Activated CD8-positive, alpha-beta memory T cell treated with anti-CD3 and anti-CD28 coated beads, Interleukin-2, amount 50 U/mL, for 24 hours (primary cell): ENCODE measurements around the gene ZNF580.

Experiments used
- DNase-seq: peaks from one replicate; pipeline ENCODE4 v3.0.0-alpha.2; 2020; ENCODE audit errors: extremely low read depth

The ZNF580 gene

GRCh38 chr19:55663846-55664536 lies 23.2 kb downstream of the ZNF580 start:
- no peak for DNase-seq

DNA sequence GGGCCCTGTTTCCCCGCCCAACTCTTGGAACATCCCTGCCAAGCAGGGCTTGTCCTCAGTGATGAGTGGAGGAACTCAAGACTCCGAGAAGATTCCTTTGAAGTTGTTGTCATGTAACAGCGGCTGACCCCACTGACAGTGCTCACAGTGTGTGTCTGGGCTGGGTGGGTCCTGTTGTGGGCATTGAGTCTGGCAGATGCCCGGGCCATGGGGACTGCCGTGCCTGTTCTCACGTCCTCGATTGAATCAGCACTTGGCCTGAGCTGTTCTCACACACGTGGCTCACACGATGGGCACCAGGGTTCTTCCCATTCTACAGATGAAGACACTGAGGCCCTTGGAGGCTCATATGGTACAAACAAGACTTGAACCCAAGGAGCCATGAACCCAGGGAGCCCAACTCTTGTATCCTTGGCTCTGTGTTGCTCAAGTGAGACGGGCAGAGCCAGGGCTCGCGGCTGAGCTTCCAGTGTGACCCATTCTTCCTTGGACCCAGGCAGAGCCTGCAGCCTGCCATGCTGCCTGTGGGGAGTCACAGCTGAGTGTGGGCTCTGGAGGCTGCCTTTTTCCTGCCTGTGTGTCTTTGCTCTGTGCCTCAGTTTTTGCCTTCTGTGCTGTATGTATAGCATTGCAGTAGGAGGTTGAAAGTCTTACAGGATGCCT lies 25.7 kb downstream of the ZNF580 start:
- no peak for DNase-seq

GRCh38 chr19:55667006-55667381 lies 26.2 kb downstream of the ZNF580 start:
- DNase-seq: no peak

- no peak for DNase-seq
These were observed 26.7 kb downstream of the ZNF580 start for GRCh38 chr19:55667511-55667910.

DNA sequence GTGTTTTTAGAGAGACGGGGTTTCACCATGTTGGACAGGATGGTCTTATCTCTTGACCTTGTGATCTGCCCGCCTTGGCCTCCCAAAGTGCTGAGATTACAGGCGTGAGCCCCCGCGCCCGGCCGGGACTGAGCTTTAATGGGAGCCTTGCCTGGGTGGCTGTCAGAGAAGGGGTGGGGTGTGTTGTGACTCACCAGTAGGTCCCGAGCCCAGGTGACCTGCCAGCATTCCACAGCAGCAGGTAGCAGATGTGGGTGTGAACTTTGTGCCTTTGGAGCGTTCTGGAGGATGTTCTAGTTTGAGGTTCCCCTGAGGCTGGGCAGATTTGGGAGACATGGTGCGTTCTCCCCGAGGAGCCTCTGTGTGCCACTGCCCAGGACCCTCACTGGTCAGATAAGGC lies 27.2 kb downstream of the ZNF580 start:
- no peak for DNase-seq

- DNase-seq: no peak
These were observed 28.0 kb downstream of the ZNF580 start for GRCh38 chr19:55668603-55669348.

GRCh38 chr19:55669418-55670279 lies 28.8 kb downstream of the ZNF580 start:
- DNase-seq: no peak

- DNase-seq: no peak
These were observed 29.7 kb downstream of the ZNF580 start for GRCh38 chr19:55670280-55671053.

GRCh38 chr19:55671054-55671378 lies 30.2 kb downstream of the ZNF580 start:
- DNase-seq: no peak

DNA sequence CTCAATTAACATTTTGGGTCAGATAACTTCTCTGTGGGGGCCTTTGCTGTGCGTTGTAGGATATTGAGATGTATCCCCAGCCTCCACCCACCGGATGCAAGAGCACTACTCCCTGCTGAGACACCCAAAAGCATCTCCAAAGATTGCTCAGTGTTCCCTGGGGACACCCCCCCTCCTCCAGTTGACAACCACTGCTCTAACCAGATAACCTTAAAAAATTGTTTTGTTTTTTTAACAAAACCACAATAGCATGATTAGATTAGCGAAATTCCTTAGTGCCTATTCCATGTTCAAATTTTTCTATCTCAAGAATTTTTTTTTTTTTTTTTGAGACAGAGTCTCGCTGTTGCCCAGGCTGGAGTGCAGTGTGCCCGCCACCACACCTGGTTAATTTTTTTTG lies 31.6 kb downstream of the ZNF580 start:
- DNase-seq: no peak

GRCh38 chr19:55673465-55673864 lies 32.7 kb downstream of the ZNF580 start:
- DNase-seq: no peak

GRCh38 chr19:55673889-55674288 lies 33.1 kb downstream of the ZNF580 start:
- DNase-seq: no peak

- no peak for DNase-seq
These were observed 33.6 kb downstream of the ZNF580 start for GRCh38 chr19:55674459-55674840.

- DNase-seq: peak; percentile 94
These were observed 34.2 kb downstream of the ZNF580 start, which contains the start of gene EPN1 for GRCh38 chr19:55674841-55675660. EPN1 (plus strand) TSS chr19:55675226; CDS start chr19:55678628, 3,402 bp downstream.

DNA sequence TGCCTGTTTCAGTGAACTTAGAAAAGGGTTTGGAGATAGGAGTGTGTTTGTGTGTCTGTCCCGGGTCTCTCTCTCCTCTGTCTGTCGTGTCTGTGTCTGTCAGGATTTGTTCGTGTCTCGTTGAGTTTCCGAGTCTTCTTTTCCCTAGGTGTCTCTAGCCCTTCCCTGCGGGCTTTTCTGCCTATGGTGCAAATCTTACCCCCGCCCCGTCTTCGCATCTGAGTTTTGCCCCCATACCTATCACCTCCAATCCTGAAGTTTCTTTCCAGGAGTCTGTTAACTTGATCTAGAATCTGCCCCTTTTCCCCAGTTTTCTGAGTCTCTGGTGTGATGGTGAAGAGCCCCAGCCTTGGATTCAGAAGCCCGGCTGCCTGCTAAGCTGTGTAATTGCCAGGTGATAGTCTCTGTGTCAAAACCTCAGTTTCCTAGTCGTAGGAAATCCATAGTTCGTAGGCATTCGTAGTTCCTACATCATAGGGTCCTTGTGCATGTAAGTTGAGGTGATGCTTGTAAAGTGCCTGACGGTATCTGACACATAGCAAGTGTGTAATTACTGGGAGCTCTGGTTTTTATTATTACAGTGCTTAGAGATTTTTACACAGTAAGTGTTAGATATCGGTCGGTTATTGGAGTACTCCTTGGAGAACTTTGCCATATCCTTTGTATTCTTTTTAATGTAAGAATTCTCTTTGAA lies 35.0 kb downstream of the ZNF580 start:
- DNase-seq: no peak

DNA sequence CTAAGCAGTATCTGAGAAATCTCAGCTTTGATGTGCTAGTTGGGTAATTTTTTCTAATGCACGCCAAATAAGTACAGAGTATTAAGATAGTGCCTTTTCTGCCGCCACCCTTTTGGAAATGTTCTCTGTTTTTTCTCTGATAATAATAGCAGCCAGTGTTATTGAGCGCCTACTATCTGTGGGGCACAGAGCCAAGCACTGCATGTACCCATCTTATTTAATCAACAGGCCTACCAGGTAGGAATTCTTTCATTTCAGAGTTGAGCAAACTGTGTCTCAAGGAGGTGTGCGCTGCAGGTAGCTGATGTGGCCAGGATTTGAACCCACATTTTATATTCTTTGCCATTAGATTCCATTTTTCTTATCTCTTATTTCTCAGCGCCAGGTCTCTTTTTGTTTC lies 35.6 kb downstream of the ZNF580 start:
- no peak for DNase-seq

DNA sequence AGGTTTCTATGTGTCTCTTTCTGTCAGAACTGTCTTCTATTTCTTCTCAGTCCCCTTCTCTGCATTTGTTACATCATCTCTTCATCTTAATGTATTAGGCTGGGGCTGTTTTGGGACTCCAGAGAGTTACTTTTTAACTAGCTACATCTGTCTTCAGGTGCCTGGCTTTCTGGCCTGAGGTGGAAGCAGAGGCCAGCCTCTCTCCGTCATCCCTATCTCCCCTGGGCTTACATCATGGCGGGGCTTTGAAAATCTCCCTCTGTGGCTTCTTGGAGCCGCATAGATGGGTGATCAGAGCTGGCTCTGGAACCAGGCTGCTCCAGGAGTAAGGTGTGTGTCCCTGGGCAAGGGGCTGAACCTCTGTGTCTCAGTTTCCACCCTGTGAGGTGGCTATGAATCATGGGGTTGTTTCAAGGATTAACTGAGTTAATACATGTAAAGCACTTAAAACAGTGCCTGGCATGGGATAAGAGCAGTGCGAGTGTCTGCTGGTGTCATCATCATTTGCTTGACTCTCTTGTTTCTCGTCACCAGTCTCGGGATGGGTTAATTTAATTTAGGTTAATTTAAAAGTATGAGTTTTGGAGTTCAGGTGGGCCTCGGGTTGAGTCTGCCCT lies 36.2 kb downstream of the ZNF580 start:
- DNase-seq: no peak

GRCh38 chr19:55677572-55678028 lies 36.8 kb downstream of the ZNF580 start:
- no peak for DNase-seq

GRCh38 chr19:55678121-55678671 lies 37.4 kb downstream of the ZNF580 start:
- DNase-seq: no peak
